Activated gamma-delta T cell treated with anti-CD3 and anti-CD28 coated beads, Interleukin-2, amount 50 U/mL, for 16 hours (primary cell): ENCODE data around the gene ULK3.
A peak's percentile ranks its signal among the peaks of the same experiment; 100 is the strongest.

Experiments
- DNase-seq: peaks from one replicate; pipeline ENCODE4 v3.0.0-alpha.2; 2020; ENCODE audit warnings: low read depth

The ULK3 gene

DNA sequence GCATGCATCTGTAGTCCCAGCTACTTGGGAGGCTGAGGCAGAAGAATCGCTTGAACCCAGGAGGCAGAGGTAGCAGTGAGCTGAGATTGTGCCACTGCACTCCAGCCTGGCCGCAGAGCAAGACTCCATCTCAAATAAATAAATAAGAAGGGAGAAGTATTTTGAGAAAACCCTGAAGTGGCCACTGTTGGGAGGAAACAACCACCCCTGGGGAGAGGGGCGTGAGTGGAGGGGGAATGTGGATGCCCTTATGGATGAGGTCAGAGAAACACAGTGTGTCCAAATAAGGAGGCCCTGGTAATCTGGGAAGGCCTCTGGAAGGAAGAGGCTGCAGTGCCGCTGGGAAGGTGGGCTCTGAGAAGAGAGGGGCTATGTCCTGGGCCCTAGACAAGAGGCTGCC lies 20.7 kb downstream of the ULK3 start:
- DNase-seq, result no peak

GRCh38 chr15:74821790-74822158 lies 21.2 kb downstream of the ULK3 start:
- DNase-seq, result no peak

- no peak for DNase-seq
These were observed 21.7 kb downstream of the ULK3 start for GRCh38 chr15:74821091-74821789.

DNA sequence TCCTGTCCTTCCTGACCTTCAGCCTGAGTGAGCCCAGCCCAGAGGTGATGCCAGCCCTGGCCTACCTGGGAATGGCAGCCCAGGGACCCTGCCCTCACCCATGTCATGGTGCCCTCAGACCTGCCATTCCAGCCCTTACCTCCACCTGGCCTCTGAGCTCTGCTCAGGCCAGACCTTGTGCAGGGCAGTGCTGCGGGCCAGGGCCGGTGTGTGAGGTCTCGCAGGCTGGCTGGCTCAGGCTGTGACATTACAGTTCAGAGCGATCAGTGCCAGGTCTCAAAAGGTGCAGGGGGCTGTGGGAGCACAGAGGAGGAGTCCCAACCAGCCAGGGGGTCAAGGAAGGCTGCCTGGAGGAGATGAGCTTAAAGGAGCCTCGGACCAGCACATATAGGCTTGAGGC lies 22.9 kb downstream of the ULK3 start:
- no peak for DNase-seq

DNA sequence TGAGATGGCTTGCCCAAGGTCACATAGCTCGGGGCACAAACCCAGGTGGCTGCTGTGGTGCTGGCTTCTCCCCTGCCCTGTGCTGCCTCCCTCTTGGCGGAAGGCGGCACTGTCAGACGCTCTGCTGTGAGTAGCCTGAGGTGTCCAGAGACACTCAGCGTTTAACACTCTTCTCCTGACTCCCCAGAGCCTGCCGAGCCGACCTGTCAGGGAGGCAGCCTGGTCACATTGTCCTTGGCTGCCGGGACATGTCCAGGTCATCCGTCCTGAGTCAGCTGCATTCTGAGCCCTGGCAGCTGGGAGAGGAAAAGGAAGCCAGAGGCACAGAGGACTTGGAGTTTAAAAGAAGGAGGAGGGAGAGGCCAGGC lies 25.6 kb downstream of the ULK3 start:
- no peak for DNase-seq

GRCh38 chr15:74816624-74817369 lies 26.2 kb downstream of the ULK3 start:
- no peak for DNase-seq

GRCh38 chr15:74815961-74816360 lies 27.0 kb downstream of the ULK3 start:
- no peak for DNase-seq

GRCh38 chr15:74815121-74815934 lies 27.6 kb downstream of the ULK3 start:
- no peak for DNase-seq

DNA sequence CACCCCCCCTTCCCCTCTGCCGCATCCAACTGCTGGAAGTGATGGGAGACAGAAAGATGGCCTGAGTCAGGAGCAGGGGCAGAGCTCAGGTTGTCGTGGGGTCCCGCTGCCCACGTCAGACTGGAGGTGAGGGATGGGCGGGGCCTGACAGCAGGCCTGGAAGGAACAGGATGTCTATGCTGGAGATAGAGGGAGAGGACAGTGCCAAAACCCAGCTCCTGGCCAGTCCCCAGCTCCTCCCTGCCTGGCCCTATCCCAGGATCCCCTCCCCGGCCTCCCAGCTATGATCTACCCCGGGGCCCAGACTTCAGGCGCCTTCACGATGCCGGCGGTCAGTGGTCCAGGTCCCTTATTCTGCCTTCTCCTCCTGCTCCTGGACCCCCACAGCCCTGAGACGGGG lies 30.4 kb downstream of the ULK3 start, which contains the start of gene LMAN1L:
LMAN1L (plus strand) TSS at position 303 of the 400 bp plus-strand sequence; CDS start at position 323, 20 bp downstream.
- DNase-seq, result no peak

DNA sequence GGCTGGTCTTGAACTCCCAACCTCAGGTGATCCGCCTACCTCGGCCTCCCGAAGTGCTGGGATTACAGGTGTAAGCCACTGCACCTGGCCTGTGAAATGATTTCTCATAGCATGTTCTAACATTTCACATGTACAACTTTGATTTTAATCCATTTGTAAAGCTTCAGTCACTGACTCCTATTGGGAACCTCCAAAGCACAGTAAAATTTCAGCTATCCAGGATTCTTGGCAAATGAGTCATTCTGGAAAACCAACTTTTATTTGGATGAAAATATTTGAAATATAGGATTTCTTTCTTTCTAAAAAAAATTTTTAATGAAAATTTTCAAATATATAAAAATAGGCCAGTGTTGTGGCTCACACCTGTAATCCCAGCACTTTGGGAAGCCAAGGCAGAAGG lies 33.0 kb downstream of the ULK3 start:
- DNase-seq, result no peak

DNA sequence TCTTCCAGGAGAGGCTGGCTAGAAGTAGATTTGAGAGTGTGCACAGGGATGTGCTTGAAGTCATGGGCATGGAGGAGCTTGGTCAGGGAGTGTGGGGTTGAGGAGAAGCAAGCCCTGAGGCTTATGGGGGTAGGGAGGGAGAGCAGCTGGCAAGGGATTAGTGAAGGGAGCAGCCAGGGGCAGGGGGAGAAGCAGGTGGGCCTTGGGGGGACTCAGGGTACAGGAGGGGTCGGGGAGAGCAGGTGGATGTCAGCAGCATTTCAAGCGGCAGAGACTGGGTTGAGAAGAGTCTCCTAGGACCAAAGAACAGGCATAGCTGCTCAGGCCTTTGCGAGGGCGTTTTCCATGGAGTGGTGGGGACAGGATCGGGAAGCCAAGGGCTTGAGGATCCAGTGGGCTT lies 33.7 kb downstream of the ULK3 start:
- DNase-seq, result no peak

GRCh38 chr15:74808840-74809229 lies 34.1 kb downstream of the ULK3 start:
- DNase-seq, result no peak

DNA sequence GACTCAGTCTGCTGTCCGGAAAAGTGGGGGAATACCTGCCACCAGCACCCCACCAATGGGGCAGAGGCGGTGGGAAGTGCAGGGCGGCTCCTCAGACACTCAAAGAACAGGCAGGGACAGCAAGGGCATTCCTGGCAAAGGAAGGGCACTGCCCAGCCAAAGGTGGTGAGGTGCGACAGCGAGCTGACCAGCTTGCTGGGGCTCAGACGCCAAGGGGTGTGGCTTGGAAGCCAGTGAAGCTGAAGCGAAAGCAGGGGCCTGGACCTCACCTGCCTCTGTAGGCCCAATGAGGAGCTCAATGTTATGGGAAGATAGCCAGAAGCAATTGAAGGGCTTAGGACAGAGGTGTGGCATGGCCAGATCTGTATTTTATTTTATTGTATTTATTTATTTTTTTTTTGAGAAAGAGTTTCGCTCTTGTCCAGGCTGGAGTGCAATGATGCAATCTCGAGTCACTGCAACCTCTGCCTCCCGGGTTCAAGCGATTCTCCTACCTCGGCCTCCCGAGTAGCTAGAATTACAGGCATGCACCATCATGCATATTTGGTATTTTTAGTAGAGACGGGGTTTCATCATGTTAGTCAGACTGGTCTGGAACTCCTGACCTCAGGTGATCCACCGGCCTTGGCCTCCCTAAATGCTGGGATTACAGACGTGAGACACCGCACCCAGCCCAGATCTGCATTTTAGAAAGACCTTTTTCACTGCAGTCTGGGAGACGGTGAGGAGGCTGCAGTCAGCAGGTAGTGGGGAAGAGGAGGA lies 34.7 kb downstream of the ULK3 start:
- no peak for DNase-seq

DNA sequence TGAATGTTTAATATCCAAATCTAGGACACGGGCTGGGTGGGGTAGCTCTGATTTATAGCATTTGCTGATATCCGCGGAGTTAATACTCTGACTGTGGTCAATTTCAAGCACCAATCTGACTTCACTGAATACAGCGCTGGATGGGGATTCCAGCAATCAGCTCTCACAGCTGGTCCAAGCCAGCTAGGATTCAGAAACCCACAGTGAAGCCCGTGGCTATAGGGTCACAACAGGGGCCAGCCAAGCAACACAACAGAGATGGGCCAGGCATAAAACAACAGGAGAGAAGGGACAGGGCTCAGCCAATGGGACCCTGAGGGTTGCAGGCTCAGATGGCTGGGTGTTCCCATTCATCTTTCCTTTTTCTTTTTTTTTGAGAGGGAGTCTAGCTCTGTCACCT lies 35.7 kb downstream of the ULK3 start:
- no peak for DNase-seq

GRCh38 chr15:74804935-74805334 lies 38.0 kb downstream of the ULK3 start:
- no peak for DNase-seq

- DNase-seq, result no peak
These were observed 40.0 kb downstream of the ULK3 start for GRCh38 chr15:74802862-74803447.

DNA sequence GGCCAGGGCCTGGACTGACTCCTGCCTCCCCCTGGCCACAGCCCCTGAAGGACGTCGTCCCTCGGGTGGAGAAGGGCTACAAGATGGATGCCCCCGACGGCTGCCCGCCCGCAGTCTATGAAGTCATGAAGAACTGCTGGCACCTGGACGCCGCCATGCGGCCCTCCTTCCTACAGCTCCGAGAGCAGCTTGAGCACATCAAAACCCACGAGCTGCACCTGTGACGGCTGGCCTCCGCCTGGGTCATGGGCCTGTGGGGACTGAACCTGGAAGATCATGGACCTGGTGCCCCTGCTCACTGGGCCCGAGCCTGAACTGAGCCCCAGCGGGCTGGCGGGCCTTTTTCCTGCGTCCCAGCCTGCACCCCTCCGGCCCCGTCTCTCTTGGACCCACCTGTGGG lies 40.7 kb downstream of the ULK3 start:
- no peak for DNase-seq

DNA sequence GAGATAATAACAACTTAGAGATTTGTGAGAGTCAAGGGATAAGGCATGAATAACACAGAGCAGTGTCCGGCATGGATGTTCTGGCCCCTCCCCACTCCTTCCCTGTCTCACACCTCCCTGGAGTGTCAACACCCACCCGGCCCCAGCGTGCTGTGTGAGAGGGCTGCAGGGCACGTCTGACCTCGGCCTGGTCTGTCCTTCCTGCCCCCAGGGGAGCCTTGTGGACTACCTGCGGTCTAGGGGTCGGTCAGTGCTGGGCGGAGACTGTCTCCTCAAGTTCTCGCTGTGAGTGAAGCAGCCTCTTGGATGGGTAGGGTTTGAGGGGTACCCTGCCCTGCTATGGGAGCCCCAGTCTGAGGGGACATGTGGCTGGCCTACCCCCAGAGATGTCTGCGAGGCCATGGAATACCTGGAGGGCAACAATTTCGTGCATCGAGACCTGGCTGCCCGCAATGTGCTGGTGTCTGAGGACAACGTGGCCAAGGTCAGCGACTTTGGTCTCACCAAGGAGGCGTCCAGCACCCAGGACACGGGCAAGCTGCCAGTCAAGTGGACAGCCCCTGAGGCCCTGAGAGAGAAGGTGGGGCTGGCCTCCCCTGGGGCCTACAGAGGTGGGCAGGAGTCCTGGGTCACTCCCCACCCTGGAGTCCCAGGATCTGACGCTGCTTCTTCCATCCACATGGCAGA lies 41.5 kb downstream of the ULK3 start:
- DNase-seq, result no peak

- DNase-seq, result no peak
These were observed 42.3 kb downstream of the ULK3 start for GRCh38 chr15:74800559-74801094.

DNA sequence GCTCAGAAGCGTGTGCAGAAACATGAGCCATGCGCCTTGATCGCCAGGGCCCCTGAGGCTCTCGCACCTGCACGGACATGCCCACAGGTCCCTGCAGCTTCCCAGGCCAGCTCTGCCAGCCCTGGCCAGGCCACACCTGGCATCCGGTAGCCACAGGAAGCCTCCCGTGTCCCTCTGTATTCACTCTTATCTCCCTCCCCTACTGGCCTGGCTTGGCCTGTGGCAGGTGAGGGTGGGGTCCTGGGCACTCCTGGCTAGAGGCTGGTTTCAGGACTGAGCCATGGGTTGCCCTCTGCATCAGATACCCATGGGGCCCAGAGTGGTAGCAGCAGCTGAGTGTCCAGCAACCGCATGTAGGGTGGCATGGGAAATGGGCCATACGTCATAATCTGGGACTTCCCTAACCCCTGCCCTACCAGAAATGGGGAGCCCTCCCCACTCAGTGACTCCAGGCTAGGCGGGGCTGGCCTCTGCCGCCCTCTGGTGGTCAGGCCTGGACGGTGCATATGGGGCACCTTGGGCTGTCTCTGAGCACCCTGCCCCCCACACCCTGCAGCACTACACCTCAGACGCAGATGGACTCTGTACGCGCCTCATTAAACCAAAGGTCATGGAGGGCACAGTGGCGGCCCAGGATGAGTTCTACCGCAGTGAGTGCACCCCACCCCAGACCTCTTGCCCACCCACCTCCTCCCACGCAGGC lies 42.9 kb downstream of the ULK3 start:
- DNase-seq, result peak; percentile 80
